ENCODE results near the gene IFT43. TPM values are rescaled to one million over a fixed set of nuclear protein-coding genes. Genes with fewer than 3 reads are reported as not detected.

Gene IFT43
- total RNA-seq, 1 donor from 2014 or later: 15.8 TPM

- H3K4me1 Mint-ChIP-seq: no peaks in the 10 kb centered on the region
- no peak for DNase-seq
- intact Hi-C loops (cut with micrococcal nuclease): no loop called here
- no peak overlapping the region for H3K27ac Mint-ChIP-seq
- H3K9me3 Mint-ChIP-seq: no peaks in the 10 kb centered on the region
- ChIA-PET POLR2A (interaction anchor here (0.6 kb wide), 1 partner anchor 568 kb away, joined by 5 read pairs; no protein-coding TSS in a partner anchor), CTCF (no interaction called here)
- no peak for TF ChIP-seq CTCF (IDR thresholded peaks at IDR 0.05)
- no peak for ATAC-seq (ENCODE audit: low read depth)
- no peak overlapping the region for H3K4me3 Mint-ChIP-seq
- peaks cover 5% of the 10 kb centered on the region for H3K36me3 Mint-ChIP-seq (ENCODE audit: low read depth)
- H3K27me3 Mint-ChIP-seq: no peaks in the 10 kb centered on the region
Measured at GRCh38 chr14:76034566-76034965, 49.0 kb downstream of the IFT43 start.

GRCh38 chr14:76040704-76041103, 55.1 kb downstream of the IFT43 start:
- Mint-ChIP-seq H3K27ac (no peak overlapping the region), H3K4me1 (no peaks in the 10 kb centered on the region), H3K4me3 (no peak overlapping the region), H3K36me3 (ENCODE audit: low read depth) (no peaks in the 10 kb centered on the region), H3K27me3 (no peaks in the 10 kb centered on the region), H3K9me3 (no peaks in the 10 kb centered on the region)
- no peak for TF ChIP-seq CTCF (IDR thresholded peaks at IDR 0.05)
- POLR2A ChIA-PET: no interaction called here
- intact Hi-C loops (cut with micrococcal nuclease): no loop called here
- CTCF ChIA-PET: interaction anchor here (2.3 kb wide), 1 partner anchor 10 kb away, joined by 11 read pairs; no protein-coding TSS in a partner anchor
- DNase-seq (no peak), ATAC-seq (ENCODE audit: low read depth) (no peak)

- DNase-seq (no peak), ATAC-seq (ENCODE audit: low read depth) (no peak)
- Mint-ChIP-seq H3K4me3 (no peak overlapping the region), H3K4me1 (peaks cover 6% of the 10 kb centered on the region), H3K9me3 (no peaks in the 10 kb centered on the region), H3K36me3 (ENCODE audit: low read depth) (no peaks in the 10 kb centered on the region), H3K27ac (no peak overlapping the region), H3K27me3 (no peaks in the 10 kb centered on the region)
- POLR2A ChIA-PET: no interaction called here
- intact Hi-C loops (cut with micrococcal nuclease): no loop called here
- CTCF ChIA-PET: no interaction called here
- no peak for TF ChIP-seq CTCF (IDR thresholded peaks at IDR 0.05)
Measured at GRCh38 chr14:76045773-76046172, 60.2 kb downstream of the IFT43 start.

- ChIA-PET POLR2A (no interaction called here), CTCF (interaction anchor here (0.6 to 6.1 kb wide), 13 partner anchors 9 to 600 kb away, joined by 3 to 101 read pairs (median 4); no protein-coding TSS in a partner anchor)
- Mint-ChIP-seq H3K36me3 (ENCODE audit: low read depth) (no peaks in the 10 kb centered on the region), H3K9me3 (no peaks in the 10 kb centered on the region), H3K27ac (no peak overlapping the region), H3K4me1 (peaks cover 6% of the 10 kb centered on the region), H3K4me3 (no peak overlapping the region), H3K27me3 (no peaks in the 10 kb centered on the region)
- DNase-seq (no peak), ATAC-seq (ENCODE audit: low read depth) (no peak)
- no peak for TF ChIP-seq CTCF (IDR thresholded peaks at IDR 0.05)
- intact Hi-C loops (cut with micrococcal nuclease): loop anchor here (1.0 kb wide), 1 partner anchor 302 kb away; no protein-coding TSS in a partner anchor
Measured at GRCh38 chr14:76050250-76050649, 64.7 kb downstream of the IFT43 start.

GRCh38 chr14:76050797-76051392, 65.3 kb downstream of the IFT43 start:
- Mint-ChIP-seq H3K9me3 (no peaks in the 10 kb centered on the region), H3K4me3 (no peak overlapping the region), H3K27ac (no peak overlapping the region), H3K36me3 (ENCODE audit: low read depth) (no peaks in the 10 kb centered on the region), H3K4me1 (peaks cover 5% of the 10 kb centered on the region), H3K27me3 (no peaks in the 10 kb centered on the region)
- DNase-seq: no peak
- CTCF ChIA-PET: interaction anchor here (0.6 to 6.1 kb wide), 14 partner anchors 9 to 597 kb away, joined by 3 to 101 read pairs (median 4); no protein-coding TSS in a partner anchor
- POLR2A ChIA-PET: no interaction called here
- no peak for TF ChIP-seq CTCF (IDR thresholded peaks at IDR 0.05)
- ATAC-seq (ENCODE audit: low read depth): peak; percentile 49
- intact Hi-C loops (cut with micrococcal nuclease): loop anchor here (1.0 kb wide), 2 partner anchors 301 to 336 kb away; no protein-coding TSS in a partner anchor

All from activated B cell treated with CpG ODN at 0.5 μM for 24 hours (primary cell).